Measurements from ENCODE around the gene VPS8. TPM values are rescaled to one million over a fixed set of nuclear protein-coding genes. Genes with fewer than 3 reads are reported as not detected.

The VPS8 gene
- polyA plus RNA-seq, 2 of the 4 experiments (the other 2 are of a cell fraction): 10.3 to 30.1 TPM

DNA sequence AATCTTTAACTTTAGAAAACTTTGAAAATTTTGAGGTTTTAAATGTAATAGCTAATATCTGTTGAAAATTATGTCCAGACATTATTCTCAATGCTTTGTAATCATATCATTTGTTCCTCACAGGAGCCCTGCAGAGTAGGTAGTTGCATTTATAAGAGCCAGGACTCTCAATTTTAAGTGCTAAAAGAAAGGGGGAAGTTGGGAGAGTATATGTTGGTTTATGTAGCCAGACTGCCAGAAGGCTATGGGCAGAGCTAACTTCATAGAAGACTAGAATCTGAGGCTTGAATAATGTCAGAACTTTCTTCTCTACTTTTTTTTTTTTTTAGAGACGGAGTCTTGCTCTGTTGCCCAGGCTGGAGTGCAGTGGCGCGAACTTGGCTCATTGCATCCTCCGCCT lies 9.1 kb downstream of the VPS8 start:
- Histone ChIP-seq H3K4me2 (no peak overlapping the region), H3K4me1 (no peaks in the 10 kb centered on the region), H3K27ac (no peak overlapping the region), H3K4me3 (no peak overlapping the region), H3K9me3 (no peaks in the 10 kb centered on the region)
- ATAC-seq: no peak
- 93% methylated on average over 4 of the region's 4 CpGs for WGBS (ENCODE audit: missing lambda C conversion rate)
- no peak for FAIRE-seq
- POLR2A ChIA-PET: no interaction called here
- no peak for DNase-seq (ENCODE audit: low read depth in 1 of 2, low spot score in 1 of 2)
- CTCF ChIA-PET: interaction anchor here (1.3 kb wide), 1 partner anchor 9 kb away, joined by 3 read pairs; the partner anchor contains the start of gene VPS8
- TF ChIP-seq, protein P1, sequence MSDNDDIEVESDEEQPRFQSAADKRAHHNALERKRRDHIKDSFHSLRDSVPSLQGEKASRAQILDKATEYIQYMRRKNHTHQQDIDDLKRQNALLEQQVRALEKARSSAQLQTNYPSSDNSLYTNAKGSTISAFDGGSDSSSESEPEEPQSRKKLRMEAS (IDR thresholded peaks at IDR 0.05): no peak
- TF ChIP-seq KDM1A (IDR thresholded peaks at IDR 0.05; ENCODE audit: low read depth) (no peak), CHD4 (IDR thresholded peaks at IDR 0.05; ENCODE audit: borderline replicate concordance) (no peak), ZC3H11A (IDR thresholded peaks at IDR 0.05) (no peak), RFX5 (IDR thresholded peaks at IDR 0.05) (no peak), EHMT2 (IDR thresholded peaks at IDR 0.05; ENCODE audit: low read depth) (no peak), RAD21 (conservative IDR thresholded peaks at IDR 0.05 in 1 of 2, IDR thresholded peaks at IDR 0.05 in 1 of 2) (no peak), MYC (IDR thresholded peaks at IDR 0.05; ENCODE audit: borderline replicate concordance, low read length) (no peak)
- TF ChIP-seq, protein P2, sequence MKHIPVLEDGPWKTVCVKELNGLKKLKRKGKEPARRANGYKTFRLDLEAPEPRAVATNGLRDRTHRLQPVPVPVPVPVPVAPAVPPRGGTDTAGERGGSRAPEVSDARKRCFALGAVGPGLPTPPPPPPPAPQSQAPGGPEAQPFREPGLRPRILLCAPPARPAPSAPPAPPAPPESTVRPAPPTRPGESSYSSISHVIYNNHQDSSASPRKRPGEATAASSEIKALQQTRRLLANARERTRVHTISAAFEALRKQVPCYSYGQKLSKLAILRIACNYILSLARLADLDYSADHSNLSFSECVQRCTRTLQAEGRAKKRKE (CRISPR knock-in tag; IDR thresholded peaks at IDR 0.05; ENCODE audit: low read depth): no peak
- TF ChIP-seq, protein P3, sequence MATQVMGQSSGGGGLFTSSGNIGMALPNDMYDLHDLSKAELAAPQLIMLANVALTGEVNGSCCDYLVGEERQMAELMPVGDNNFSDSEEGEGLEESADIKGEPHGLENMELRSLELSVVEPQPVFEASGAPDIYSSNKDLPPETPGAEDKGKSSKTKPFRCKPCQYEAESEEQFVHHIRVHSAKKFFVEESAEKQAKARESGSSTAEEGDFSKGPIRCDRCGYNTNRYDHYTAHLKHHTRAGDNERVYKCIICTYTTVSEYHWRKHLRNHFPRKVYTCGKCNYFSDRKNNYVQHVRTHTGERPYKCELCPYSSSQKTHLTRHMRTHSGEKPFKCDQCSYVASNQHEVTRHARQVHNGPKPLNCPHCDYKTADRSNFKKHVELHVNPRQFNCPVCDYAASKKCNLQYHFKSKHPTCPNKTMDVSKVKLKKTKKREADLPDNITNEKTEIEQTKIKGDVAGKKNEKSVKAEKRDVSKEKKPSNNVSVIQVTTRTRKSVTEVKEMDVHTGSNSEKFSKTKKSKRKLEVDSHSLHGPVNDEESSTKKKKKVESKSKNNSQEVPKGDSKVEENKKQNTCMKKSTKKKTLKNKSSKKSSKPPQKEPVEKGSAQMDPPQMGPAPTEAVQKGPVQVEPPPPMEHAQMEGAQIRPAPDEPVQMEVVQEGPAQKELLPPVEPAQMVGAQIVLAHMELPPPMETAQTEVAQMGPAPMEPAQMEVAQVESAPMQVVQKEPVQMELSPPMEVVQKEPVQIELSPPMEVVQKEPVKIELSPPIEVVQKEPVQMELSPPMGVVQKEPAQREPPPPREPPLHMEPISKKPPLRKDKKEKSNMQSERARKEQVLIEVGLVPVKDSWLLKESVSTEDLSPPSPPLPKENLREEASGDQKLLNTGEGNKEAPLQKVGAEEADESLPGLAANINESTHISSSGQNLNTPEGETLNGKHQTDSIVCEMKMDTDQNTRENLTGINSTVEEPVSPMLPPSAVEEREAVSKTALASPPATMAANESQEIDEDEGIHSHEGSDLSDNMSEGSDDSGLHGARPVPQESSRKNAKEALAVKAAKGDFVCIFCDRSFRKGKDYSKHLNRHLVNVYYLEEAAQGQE (IDR thresholded peaks at IDR 0.05): no peak
- TF ChIP-seq, protein P4, sequence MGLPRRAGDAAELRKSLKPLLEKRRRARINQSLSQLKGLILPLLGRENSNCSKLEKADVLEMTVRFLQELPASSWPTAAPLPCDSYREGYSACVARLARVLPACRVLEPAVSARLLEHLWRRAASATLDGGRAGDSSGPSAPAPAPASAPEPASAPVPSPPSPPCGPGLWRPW (IDR thresholded peaks at IDR 0.05): no peak

DNA sequence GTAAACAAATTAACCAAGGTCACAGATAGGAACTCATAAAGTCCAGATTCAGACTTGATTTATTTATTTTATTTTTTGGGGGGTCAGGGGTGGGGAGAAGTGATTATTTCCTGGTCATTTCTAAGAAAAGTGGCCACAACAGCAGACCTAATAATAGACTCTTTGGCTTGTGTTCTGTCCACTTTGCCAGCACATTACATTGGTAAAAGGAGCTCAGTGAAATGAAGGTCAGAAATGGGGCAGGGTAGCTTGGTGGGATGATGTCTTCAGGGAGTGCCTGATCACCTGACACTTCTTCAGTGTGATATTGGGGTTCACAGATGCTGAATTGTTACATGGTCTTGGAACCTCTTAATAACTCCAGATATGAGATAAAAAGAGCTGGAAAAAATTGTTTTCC lies 10.1 kb downstream of the VPS8 start:
- ATAC-seq (no peak), FAIRE-seq (no peak), DNase-seq (ENCODE audit: low read depth in 1 of 2, low spot score in 1 of 2) (no peak)
- CTCF ChIA-PET: interaction anchor here (1.1 to 3.0 kb wide), 2 partner anchors 19 to 53 kb away, joined by 3 to 9 read pairs; no protein-coding TSS in a partner anchor
- H3K9me3 ChIP-seq: no peaks in the 10 kb centered on the region
- no peak overlapping the region for H3K4me2 ChIP-seq
- POLR2A ChIA-PET: no interaction called here
- H3K4me3 ChIP-seq: no peak overlapping the region
- no peak for TF ChIP-seq FOXS1 (CRISPR knock-in tag; IDR thresholded peaks at IDR 0.05)
- TF ChIP-seq, protein P5, sequence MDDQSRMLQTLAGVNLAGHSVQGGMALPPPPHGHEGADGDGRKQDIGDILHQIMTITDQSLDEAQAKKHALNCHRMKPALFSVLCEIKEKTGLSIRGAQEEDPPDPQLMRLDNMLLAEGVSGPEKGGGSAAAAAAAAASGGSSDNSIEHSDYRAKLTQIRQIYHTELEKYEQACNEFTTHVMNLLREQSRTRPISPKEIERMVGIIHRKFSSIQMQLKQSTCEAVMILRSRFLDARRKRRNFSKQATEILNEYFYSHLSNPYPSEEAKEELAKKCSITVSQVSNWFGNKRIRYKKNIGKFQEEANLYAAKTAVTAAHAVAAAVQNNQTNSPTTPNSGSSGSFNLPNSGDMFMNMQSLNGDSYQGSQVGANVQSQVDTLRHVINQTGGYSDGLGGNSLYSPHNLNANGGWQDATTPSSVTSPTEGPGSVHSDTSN (IDR thresholded peaks at IDR 0.05): no peak
- TF ChIP-seq RCOR1 (IDR thresholded peaks at IDR 0.05; ENCODE audit: low read depth, low read length): no peak
- no peak for TF ChIP-seq ZSCAN20 (CRISPR knock-in tag; IDR thresholded peaks at IDR 0.05)
- no peak for TF ChIP-seq CBX2 (IDR thresholded peaks at IDR 0.05; ENCODE audit: borderline replicate concordance, low read depth)
- H3K4me1 ChIP-seq: no peaks in the 10 kb centered on the region
- no peak overlapping the region for H3K27ac ChIP-seq

DNA sequence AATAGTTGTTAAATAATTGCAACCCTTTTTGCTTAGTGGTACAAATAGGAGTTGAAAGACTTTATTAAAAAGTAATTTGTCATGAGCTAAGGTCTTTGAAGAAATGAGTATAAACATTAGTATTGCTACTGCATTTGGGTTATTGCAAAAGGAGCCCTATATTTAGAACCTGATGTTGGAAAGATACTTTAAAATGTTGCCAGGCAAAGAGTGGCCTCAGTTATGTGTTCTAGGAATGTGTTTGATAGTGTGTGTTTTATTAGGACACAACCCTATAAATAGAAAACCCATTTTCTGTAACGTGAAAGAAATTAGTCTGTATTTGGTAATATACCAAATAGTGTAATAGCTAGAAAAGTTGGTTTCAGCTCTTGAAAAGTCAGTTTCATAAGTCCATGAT lies 10.7 kb downstream of the VPS8 start:
- Histone ChIP-seq H3K27ac (no peak overlapping the region), H3K9me3 (no peaks in the 10 kb centered on the region), H3K4me2 (no peak overlapping the region), H3K4me1 (no peaks in the 10 kb centered on the region), H3K4me3 (no peak overlapping the region)
- ATAC-seq: no peak
- no peak for DNase-seq (ENCODE audit: low read depth in 1 of 2, low spot score in 1 of 2)
- POLR2A ChIA-PET: no interaction called here
- FAIRE-seq: no peak
- WGBS (ENCODE audit: missing lambda C conversion rate): 86% methylated on average over 1 of the region's 1 CpG
- CTCF ChIA-PET: interaction anchor here (1.1 to 3.0 kb wide), 2 partner anchors 19 to 52 kb away, joined by 3 to 9 read pairs; no protein-coding TSS in a partner anchor
- TF ChIP-seq CHD4 (IDR thresholded peaks at IDR 0.05; ENCODE audit: borderline replicate concordance): no peak
- no peak for TF ChIP-seq RNF2 (IDR thresholded peaks at IDR 0.05; ENCODE audit: borderline replicate concordance, low read depth)
- TF ChIP-seq EHF (CRISPR knock-in tag; IDR thresholded peaks at IDR 0.05): no peak
- TF ChIP-seq HOXB5 (CRISPR knock-in tag; IDR thresholded peaks at IDR 0.05): no peak
- no peak for TF ChIP-seq ZNF302 (CRISPR knock-in tag; IDR thresholded peaks at IDR 0.05)
- no peak for TF ChIP-seq PHF8 (IDR thresholded peaks at IDR 0.05; ENCODE audit: borderline replicate concordance, low read depth)
- TF ChIP-seq CEBPB (IDR thresholded peaks at IDR 0.05): no peak
- no peak for TF ChIP-seq MAFK (IDR thresholded peaks at IDR 0.05; ENCODE audit: partially characterized antibody)
- TF ChIP-seq EHMT2 (IDR thresholded peaks at IDR 0.05; ENCODE audit: low read depth): no peak
- no peak for TF ChIP-seq JUNB (IDR thresholded peaks at IDR 0.05)
- no peak for TF ChIP-seq NPAS2 (CRISPR knock-in tag; IDR thresholded peaks at IDR 0.05; ENCODE audit: borderline replicate concordance)
- no peak for TF ChIP-seq ZFP36 (IDR thresholded peaks at IDR 0.05; ENCODE audit: borderline replicate concordance, partially characterized antibody)
- no peak for TF ChIP-seq SMC3 (IDR thresholded peaks at IDR 0.05)
- no peak for TF ChIP-seq HEYL (CRISPR knock-in tag; IDR thresholded peaks at IDR 0.05)

Measured in A549 (cell line).